Fibroblast of the aortic adventitia (primary cell): Measurements from ENCODE around the gene ELOF1. TPM values are rescaled to one million over a fixed set of nuclear protein-coding genes. Genes with fewer than 3 reads are reported as not detected.
"Not testable (repeated sequence)": the region's sequence is repeated elsewhere in the genome, so short reads cannot be mapped to it uniquely, and the experiment has no call there.

Experiments used
- DNase-seq: peaks from one replicate; pipeline ENCODE4 v3.0.0-alpha.2; 2010; ENCODE audit warnings: low read depth
- H3K4me3 ChIP-seq: 2 replicates; pipeline ENCODE4 v1.5.1; 2011; ENCODE audit warnings: low read depth, mild to moderate bottlenecking, control low read depth, low read length, moderate library complexity
- total RNA-seq: library from RNA; depleted of rRNA; stranded (reverse); fragments of >200 nt; gene quantifications from 2 replicates; pipeline ENCODE4 v1.2.3, GENCODE V29; 2012; ENCODE audit warnings: low replicate concordance
- TF ChIP-seq, protein P1 (sequence below): IDR thresholded peaks from 2 replicates; pipeline ENCODE4 v1.5.1; 2011; ENCODE audit warnings: mild to moderate bottlenecking, low read length, control low read depth, inconsistent platforms; ENCODE audit not compliant: insufficient read depth

The ELOF1 gene
- total RNA-seq, 1 donor, result 33.5 TPM

DNA sequence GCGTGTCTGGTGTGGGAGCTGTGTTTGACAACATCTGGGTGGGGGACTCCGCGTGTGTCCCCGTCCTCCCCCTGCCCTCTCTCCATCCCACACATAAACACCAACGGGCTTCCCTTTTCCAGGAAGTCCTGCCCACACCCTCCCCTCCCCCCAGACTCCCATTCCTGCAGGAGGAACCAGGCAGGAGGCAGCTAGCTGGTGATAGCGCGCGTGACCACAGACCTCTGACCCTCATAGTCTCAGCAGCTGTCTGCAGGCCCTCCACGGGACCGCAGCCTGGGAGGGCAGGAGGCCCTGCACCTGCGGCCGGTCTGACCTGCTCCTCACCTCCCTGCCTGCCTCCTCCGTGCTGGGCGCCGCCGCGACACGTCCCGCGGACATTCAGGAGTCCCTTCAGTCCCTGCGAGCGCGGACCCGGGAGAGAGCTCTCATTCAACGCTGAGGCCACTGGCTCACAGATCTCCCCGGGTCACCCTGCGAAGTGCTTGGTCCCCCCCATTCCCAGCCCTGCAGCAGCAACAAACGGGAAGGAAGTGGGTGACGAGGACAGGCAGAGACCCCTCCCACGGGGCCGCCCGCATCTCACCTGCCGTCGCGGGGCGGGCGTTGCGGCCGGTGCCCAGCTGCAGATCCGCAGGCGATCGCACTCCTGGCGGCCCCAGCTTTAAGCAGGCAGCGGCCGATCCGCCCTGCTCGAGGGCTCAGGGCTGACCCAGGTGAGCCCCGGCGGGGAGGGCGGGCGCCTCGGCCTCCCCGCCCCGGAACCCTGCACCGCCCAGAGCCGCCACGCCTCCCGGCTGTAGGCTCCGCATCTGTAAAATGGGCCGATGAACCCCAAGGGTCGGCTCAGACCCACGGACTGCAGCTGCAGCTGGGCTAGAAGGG lies 19.5 kb upstream of the ELOF1 start:
- no peak overlapping the region for H3K4me3 ChIP-seq
- no peak for DNase-seq
- TF ChIP-seq, protein P1, sequence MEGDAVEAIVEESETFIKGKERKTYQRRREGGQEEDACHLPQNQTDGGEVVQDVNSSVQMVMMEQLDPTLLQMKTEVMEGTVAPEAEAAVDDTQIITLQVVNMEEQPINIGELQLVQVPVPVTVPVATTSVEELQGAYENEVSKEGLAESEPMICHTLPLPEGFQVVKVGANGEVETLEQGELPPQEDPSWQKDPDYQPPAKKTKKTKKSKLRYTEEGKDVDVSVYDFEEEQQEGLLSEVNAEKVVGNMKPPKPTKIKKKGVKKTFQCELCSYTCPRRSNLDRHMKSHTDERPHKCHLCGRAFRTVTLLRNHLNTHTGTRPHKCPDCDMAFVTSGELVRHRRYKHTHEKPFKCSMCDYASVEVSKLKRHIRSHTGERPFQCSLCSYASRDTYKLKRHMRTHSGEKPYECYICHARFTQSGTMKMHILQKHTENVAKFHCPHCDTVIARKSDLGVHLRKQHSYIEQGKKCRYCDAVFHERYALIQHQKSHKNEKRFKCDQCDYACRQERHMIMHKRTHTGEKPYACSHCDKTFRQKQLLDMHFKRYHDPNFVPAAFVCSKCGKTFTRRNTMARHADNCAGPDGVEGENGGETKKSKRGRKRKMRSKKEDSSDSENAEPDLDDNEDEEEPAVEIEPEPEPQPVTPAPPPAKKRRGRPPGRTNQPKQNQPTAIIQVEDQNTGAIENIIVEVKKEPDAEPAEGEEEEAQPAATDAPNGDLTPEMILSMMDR, result no peak

- DNase-seq, result no peak
- TF ChIP-seq, protein P1, result no peak
- H3K4me3 ChIP-seq, result no peak within 1 kb of the TSS
These were observed 18.6 kb upstream of the ELOF1 start, which contains the start of gene ACP5 for GRCh38 chr19:11577451-11578257. Gene ACP5, minus strand, starts transcription at chr19:11577645. Its CDS starts 328 bp downstream, at chr19:11577317.

- no peak for DNase-seq
- TF ChIP-seq, protein P1, result no peak
These were observed 17.2 kb upstream of the ELOF1 start for GRCh38 chr19:11576227-11576626.

DNA sequence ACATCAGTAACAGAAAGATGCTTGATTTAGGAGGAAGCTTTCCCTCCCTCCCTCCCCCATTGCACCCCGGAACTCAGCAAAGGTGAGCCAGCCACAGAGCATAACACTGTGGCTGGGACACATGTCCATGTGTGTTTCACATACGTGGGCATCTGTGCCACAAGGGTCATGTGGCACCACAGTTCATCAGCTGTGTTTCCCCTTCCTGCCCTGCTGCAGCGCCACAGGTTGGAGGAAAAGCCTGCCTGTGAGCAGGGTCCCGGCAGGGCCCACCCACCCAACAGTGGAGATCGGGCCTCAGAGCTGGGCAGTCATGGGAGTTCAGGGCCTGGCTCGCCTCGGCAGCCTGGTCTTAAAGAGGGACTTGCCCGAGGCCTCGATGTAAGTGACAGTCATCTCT lies 15.7 kb upstream of the ELOF1 start:
- H3K4me3 ChIP-seq, result no peak overlapping the region
- DNase-seq, result no peak
- TF ChIP-seq, protein P1, result no peak

More at GRCh38 chr19:11576227-11576626, 17.2 kb upstream of the ELOF1 start:
- H3K4me3 ChIP-seq, result no peak overlapping the region

DNA sequence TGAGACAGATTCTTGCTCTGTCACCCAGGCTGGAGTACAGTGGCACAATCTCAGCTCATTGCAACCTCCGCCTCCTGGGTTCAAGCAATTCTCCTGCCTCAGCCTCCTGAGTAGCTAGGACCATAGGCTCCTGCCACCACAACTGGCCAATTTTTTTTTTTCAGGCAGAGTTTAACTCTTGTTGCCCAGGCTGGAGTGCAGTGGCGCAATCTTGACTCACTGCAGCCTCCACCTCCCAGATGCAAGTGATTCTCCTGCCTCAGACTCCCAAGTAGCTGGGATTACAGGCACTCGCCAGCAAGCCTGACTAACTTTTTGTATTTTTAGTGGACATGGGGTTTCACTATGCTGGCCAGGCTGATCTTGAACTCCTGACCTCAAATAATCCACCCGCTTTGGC lies 14.7 kb upstream of the ELOF1 start:
- not testable (repeated sequence) for DNase-seq

DNA sequence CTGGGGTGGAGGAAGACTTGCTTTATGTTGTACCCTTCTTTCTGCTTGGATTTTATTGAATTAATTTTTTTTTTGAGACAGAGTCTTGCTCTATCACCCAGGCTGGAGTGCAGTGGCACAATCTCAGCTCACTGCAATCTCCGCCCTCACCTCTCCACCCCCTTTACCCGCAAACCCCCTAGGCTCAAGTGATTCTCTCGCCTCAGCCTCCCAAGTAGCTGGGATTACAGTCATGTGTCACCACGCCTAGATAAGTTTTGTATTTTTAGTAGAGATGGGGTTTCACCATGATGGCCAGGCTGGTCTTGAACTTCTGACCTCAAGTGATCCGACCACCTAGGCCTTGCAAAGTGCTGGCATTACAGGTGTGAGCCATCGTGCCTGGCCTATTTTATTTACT lies 14.3 kb upstream of the ELOF1 start:
- not testable (repeated sequence) for DNase-seq, H3K4me3 ChIP-seq

More for the DNA sequence above, 14.7 kb upstream of the ELOF1 start:
- H3K4me3 ChIP-seq, result not testable (repeated sequence)

- H3K4me3 ChIP-seq, result no peak overlapping the region
- TF ChIP-seq, protein P1, result no peak
- DNase-seq, result no peak
These were observed 11.0 kb upstream of the ELOF1 start for GRCh38 chr19:11570039-11570462.
